H54 (cell line): Measurements from ENCODE around the gene MAPT.

Experiments used
- DNase-seq: peaks from one replicate; pipeline ENCODE4 v3.0.0; 2011; ENCODE audit warnings: low spot score, mixed read lengths; ENCODE audit not compliant: insufficient read length
- FAIRE-seq: peaks from 3 replicates; lab custom pipeline; 2011; peaks lifted over from hg19 to GRCh38; lab: Jason Lieb, UNC
- POLR2A ChIP-seq: IDR thresholded peaks from 2 replicates; pipeline ENCODE4 v1.6.1; 2011; ENCODE audit warnings: low read depth, mild to moderate bottlenecking, low read length

MAPT gene

DNA sequence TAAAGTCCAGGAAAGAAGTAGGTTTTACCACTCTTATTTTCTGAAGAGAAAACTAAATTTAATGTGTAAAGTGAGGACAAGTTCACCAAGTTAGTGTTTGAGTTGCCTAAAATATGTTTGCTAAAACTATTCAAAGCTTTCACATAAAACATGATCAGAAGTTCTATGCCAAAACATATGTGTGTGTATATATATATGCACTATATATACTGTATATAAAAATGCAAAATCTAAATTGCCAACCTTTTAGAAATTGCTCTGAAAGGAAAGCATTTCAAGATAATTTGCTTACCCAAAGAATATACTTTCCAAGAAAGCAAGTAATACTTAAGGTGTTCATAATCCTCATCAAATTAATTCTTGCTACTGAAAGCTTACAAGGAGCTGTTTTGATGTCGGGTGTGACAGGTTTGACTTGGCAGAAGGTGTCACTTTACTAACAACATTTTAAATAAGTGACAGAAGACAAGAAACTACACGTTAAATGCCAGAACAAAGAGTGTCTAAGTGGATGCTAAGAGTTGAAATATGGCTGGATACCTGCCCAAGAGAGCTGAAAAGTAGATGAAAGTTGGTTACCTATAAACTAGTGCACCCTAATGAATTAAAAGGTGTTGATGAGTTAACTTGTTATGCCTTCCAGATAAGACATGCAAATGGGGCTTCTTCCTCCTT is 72.4 kb downstream of the MAPT start:
- FAIRE-seq = no peak
- no peak for TF ChIP-seq POLR2A

DNA sequence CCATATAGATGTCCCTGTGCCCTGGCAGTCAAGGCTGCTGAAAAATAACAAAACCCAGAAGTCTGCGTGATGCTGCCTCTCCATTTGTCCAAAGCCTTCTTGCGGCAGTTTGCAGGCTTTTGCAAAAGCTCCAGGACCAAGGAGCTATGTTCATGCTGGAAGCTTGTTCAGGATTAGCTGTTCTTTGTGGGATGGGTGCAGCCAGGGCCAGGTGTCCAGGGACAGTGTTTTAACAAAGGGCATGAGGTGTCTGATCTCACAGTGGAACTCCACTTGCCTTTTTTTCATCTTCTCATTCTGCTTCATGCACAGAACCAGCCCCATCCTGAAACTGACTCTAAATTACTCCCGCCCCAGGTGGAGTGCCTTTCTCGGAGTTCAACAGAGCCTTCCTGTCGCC is 73.0 kb downstream of the MAPT start:
- FAIRE-seq (no peak), DNase-seq (no peak)
- TF ChIP-seq POLR2A = no peak

More for the DNA sequence above, 72.4 kb downstream of the MAPT start:
- no peak for DNase-seq

DNA sequence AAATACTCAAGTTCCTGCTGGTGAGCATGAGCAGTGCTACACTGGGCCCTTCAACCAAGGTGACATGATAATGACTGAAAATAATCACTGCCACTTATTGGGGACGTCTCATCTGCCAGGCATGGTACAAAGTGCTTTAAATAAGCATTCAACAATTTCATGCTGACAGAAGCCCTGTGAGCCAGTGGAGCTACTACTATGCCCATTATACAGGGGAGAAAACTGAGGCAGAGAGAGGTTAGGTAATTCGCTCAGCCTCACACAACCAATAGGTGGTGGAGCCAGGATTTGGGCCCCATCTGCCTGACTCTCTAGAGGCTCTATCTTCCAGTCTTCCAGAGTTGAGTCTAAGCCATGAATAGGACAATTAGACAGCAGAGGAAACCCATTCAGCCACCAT is 74.4 kb downstream of the MAPT start:
- DNase-seq (no peak), FAIRE-seq (no peak)
- no peak for TF ChIP-seq POLR2A

DNA sequence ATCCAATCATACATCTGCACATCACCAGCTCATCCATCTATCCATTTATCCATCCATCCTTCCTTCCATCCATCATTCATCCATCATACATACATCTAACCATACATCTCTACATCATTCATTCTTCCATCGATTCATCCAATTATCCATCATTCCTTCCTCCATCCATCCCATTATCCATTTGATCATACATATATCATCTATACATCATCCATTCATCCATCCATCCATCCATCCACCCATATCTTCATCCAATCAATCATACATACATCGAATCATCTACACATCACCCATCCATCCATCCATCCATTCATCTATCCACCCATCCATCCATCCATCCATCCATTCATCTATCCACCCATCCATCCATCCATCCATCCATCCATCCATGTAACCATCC is 75.4 kb downstream of the MAPT start:
- TF ChIP-seq POLR2A = no peak
- FAIRE-seq = no peak
- no peak for DNase-seq

DNA sequence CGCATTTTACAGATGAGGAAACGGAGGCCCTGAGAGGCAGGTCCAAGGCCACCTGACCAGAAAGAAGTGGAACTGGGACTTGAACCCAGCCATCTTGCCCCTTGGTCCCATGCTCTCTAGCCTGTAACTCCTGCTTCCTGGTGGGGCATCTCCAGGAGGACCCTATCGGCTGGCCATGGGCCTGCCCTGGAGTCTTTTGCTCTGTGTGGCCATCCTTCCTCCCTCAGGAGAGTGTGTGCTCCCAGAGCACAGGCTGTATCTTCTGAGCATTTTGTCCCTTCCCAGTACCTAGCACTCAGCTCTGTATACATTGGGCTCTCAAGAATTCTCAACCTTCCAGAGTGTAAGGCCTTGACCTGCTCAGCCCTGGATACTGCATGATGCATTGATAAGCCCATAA is 76.3 kb downstream of the MAPT start:
- DNase-seq = no peak
- no peak for TF ChIP-seq POLR2A
- FAIRE-seq = no peak

DNA sequence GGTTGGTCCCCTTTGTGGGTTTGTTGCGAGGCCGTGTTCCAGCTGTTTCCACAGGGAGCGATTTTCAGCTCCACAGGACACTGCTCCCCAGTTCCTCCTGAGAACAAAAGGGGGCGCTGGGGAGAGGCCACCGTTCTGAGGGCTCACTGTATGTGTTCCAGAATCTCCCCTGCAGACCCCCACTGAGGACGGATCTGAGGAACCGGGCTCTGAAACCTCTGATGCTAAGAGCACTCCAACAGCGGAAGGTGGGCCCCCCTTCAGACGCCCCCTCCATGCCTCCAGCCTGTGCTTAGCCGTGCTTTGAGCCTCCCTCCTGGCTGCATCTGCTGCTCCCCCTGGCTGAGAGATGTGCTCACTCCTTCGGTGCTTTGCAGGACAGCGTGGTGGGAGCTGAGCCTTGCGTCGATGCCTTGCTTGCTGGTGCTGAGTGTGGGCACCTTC is 77.4 kb downstream of the MAPT start:
- DNase-seq = no peak
- no peak for TF ChIP-seq POLR2A
- no peak for FAIRE-seq

DNA sequence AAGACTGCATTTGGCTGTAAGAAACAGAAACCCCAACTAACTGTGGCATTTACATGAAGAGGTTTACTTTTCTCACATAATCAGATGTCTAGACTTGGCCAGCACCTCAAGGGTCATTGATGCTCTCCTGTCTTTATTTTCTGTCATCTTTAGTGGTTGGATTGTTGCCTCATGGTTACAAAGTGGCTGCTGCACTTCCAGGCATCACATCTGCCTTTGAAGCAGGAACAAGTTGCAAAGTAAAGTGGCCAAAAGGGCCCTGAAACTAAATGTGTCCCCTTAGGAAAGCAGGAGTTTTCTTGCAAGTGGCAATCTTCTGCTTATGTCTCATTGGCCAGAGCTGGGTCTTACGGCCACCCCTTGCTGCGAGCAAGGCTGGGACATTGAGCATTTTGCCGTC is 78.2 kb downstream of the MAPT start:
- FAIRE-seq = no peak
- no peak for TF ChIP-seq POLR2A
- DNase-seq = no peak

DNA sequence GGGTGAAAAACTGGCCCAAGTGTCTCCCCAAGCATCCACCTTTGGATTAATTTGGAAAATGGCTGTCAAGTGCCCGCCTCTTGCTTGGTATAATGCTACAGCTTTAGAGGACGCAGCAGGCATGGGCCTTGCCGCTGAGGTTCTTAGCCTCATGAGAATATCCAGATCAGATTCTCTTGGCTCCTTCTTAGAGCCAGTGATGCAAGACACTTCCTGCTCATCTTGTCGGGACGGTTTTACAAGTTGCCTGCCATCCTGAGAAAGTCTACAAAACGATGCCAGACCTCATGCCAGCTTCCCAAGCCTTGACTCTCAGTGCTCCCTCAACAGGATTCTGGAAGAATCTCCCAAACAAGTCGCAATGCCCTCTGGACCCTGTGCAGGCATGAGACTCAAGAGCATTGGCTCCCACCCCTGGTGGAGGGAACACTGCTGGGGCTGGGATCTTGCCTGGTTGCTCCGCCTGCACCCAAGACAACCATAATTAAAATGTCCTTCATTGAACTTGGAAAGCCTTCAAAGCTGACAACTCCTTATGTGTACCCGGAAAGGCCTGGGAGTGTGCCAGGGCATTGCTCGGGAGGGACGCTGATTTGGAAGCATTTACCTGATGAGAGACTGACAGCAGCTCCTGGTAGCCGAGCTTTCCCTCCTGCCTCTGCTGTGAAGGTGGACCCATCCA is 78.9 kb downstream of the MAPT start:
- no peak for TF ChIP-seq POLR2A
- FAIRE-seq = no peak
- DNase-seq = no peak

DNA sequence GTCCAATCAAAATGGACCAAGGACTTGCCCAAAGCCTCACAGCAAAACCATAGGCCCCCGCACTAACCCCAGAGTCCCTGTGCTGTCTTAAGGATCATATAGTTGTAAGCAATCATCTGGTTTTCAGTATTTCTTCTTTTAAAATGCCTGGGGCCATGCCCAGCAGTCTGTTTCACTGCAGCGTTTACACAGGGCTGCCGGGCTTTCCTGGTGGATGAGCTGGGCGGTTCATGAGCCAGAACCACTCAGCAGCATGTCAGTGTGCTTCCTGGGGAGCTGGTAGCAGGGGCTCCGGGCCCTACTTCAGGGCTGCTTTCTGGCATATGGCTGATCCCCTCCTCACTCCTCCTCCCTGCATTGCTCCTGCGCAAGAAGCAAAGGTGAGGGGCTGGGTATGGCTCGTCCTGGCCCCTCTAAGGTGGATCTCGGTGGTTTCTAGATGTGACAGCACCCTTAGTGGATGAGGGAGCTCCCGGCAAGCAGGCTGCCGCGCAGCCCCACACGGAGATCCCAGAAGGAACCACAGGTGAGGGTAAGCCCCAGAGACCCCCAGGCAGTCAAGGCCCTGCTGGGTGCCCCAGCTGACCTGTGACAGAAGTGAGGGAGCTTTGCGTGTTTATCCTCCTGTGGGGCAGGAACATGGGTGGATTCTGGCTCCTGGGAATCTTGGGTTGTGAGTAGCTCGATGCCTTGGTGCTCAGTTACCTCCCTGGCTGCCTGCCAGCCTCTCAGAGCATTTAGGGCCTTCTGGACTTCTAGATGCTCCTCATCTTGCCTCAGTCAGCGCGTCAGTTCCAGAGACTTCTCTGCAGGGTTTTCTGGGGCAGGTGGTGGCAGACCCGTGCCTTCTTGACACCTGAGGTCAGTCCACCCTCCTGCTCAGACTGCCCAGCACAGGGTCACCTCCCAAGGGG is 79.8 kb downstream of the MAPT start:
- no peak for DNase-seq
- no peak for TF ChIP-seq POLR2A
- FAIRE-seq = no peak

DNA sequence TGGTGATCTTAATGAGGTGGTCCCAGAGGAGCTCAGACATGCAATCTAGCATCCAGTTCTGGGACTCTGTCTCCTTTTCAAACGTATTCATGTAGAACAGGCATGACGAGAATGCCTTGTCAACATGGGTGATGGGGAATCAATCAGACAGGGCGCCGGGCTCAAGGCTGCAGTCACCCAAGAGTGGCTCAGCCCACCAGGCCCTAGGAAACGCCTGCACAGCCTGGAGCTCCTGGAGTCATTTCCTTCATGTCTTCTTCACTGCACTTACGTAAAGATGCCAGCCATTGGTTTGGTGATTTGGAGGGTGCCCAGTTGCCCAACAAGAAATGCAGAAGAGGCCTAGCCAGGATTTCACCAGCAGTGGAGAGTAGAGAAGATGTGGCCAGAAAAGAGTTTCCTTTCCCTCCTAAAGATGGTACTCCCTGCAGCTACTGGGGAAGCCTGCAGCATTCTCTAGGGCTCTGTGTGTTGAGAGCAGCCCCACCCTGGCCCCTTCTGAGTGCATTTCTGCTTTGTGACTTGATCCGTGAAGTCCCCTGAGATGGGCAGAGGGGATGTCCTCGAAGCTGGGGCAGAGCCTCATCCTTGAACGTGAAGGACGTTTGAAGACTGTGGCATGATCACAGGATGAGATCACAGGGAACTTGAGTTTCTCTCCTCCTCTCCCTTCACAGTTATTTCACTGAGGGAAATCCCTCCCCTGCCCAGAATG is 80.7 kb downstream of the MAPT start:
- FAIRE-seq (no peak), DNase-seq (no peak)
- no peak for TF ChIP-seq POLR2A

DNA sequence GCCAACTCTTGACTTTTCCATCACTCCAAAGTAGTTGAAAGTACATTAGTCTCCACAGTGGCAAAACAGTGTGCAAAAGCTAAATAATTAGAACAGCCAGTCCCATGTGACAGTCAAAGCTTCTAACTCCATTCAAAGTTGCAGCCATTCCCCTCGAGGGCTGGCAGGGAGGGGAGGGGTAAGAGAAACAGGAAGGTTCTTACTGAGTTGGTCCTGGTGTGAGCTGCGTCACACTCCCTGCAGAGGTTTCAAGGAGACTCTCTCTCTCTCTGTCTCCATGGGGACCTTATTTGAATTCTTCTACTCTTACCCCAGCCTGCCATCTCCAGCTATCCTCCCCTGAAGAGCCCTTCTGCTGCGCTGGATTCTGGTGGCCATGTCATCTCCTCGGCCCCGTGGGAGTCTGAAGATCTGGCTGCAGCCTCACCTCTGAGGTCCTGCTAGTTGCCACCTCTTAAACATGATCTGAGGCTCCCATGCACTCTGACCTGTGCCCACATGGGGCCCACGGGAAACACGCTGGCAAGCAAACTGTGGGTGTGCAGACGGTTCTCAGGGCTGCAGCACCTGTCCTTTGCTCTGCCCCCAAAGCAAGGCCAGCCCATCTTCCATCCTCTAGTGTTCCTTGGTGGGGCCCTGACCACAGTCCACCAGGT is 81.4 kb downstream of the MAPT start:
- DNase-seq (no peak), FAIRE-seq (no peak)
- no peak for TF ChIP-seq POLR2A

DNA sequence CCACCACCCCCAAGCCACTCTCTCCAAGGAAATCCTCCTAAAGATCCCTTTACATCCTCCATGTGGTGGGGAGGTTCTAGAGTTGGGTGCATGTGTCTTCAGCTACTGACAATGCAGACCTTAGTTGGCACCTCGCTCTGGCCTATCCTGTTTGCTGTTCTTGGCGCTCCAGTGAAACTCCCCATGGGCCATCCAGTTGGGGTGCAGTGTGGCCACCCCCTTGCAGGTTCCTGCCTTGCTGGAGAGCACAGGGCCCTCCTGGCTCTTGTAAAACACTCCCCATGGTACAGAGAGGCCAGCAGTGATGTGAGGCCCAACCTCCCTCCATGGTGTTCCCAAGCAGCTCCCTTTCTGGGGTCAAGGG is 82.0 kb downstream of the MAPT start:
- FAIRE-seq = no peak
- TF ChIP-seq POLR2A = no peak

More for the DNA sequence above, 82.0 kb downstream of the MAPT start:
- no peak for DNase-seq
